HepG2 (cell line): ENCODE results near the gene TENT4B. TPM values are rescaled to one million over a fixed set of nuclear protein-coding genes. Genes with fewer than 3 reads are reported as not detected.

Experiments
- ATAC-seq: fragments of 200-7000 bp; cut with Tn5 transposase; 3 replicates; pipeline ENCODE4 v1.9.1; 2020; ENCODE audit warnings: mild to moderate bottlenecking, moderate library complexity
- BruUV-seq: library from RNA; stranded (reverse); fragments of 400-500 nt; replicated peaks from 2 replicates; lab custom pipeline; 2021; lab: Mats Ljungman, UMichigan
- CTCF ChIA-PET: fragments of 300-600 bp; formaldehyde crosslinking; extraction: SDS; loops from one replicate; lab custom pipeline; 2021; ENCODE audit warnings: low total read pairs, inconsistent platforms, low intra/inter-chr PET ratio; lab: Yijun Ruan, JAX
- POLR2A ChIA-PET: fragments of 350-600 bp; sonication (Branson Sonifier 250); formaldehyde crosslinking; loops from one replicate; lab custom pipeline; 2020; ENCODE audit warnings: antibody characterized with exemption, inconsistent platforms; lab: Yijun Ruan, JAX
- DNase-seq: peaks from one replicate; pipeline ENCODE4 v3.0.0-alpha.2; 2015; ENCODE audit warnings: low spot score
- FAIRE-seq: peaks from 3 replicates; lab custom pipeline; 2011; peaks lifted over from hg19 to GRCh38; lab: Jason Lieb, UNC
- H2AFZ ChIP-seq: one replicate; pipeline ENCODE4 v1.6.1; 2011; ENCODE audit warnings: low read length, inconsistent platforms
- H3K27ac ChIP-seq: fragments of 300-600 bp; 3 replicates; pipeline ENCODE4 v1.8.0; 2011; ENCODE audit warnings: mixed run types, mild to moderate bottlenecking, mixed read lengths, low read length, inconsistent platforms; ENCODE audit not compliant: insufficient read depth; ENCODE audit errors: extremely low read length
- H3K27me3 ChIP-seq, 2 experiments: fragments of 200-600 bp in 1 of 2; 2 replicates in 1 of 2; 3 replicates in 1 of 2; pipeline versions ENCODE4 v1.6.0 to v1.8.0; 2011; ENCODE audit warnings: low read length in 2 of 2, mild to moderate bottlenecking in 2 of 2, moderate library complexity in 2 of 2, inconsistent platforms in 1 of 2; ENCODE audit not compliant: insufficient read depth in 2 of 2, control insufficient read depth in 1 of 2
- H3K36me3 ChIP-seq, 2 experiments: fragments of 200-600 bp in 1 of 2; replicated peaks in 1 of 2; 2 replicates in 1 of 2; 3 replicates in 1 of 2; pipeline versions ENCODE4 v1.5.1 to v1.8.0; 2011; ENCODE audit warnings: low read length in 2 of 2, inconsistent platforms in 1 of 2; ENCODE audit not compliant: insufficient read depth in 2 of 2, control insufficient read depth in 1 of 2
- H3K4me1 ChIP-seq: 2 replicates; pipeline ENCODE4 v1.5.1; 2012; ENCODE audit warnings: low read length, inconsistent platforms; ENCODE audit not compliant: insufficient read depth
- H3K4me2 ChIP-seq: 2 replicates; pipeline ENCODE4 v1.6.0; 2011; ENCODE audit warnings: low read depth, low read length, inconsistent platforms
- H3K4me3 ChIP-seq, 3 experiments: fragments of 200-600 bp in 1 of 3; sonication (generic), shearing (Covaris generic) in 1 of 3; replicated peaks in 1 of 3; 2 replicates each; pipeline ENCODE4 v1.5.1; 2011 to 2016; ENCODE audit warnings: low read length in 3 of 3, inconsistent platforms in 2 of 3, low read depth in 2 of 3, mild to moderate bottlenecking in 2 of 3, control low read depth in 1 of 3, mixed read lengths in 1 of 3; ENCODE audit not compliant: insufficient read depth in 1 of 3
- H3K79me2 ChIP-seq: one replicate; pipeline ENCODE4 v1.6.1; 2011; ENCODE audit warnings: low read length, inconsistent platforms; ENCODE audit not compliant: insufficient read depth
- H3K9ac ChIP-seq: 2 replicates; pipeline ENCODE4 v1.6.0; 2011; ENCODE audit warnings: mild to moderate bottlenecking, low read depth, low read length, inconsistent platforms; ENCODE audit not compliant: insufficient read depth
- H3K9me3 ChIP-seq: 2 replicates; pipeline ENCODE4 v1.5.1; 2012; ENCODE audit warnings: mild to moderate bottlenecking, low read length
- H4K20me1 ChIP-seq: 2 replicates; pipeline ENCODE4 v1.6.0; 2011; ENCODE audit warnings: inconsistent platforms, mild to moderate bottlenecking, low read length, moderate library complexity; ENCODE audit not compliant: insufficient read depth
- MED8 ChIP-seq: sonication (generic); formaldehyde crosslinking; IDR thresholded peaks from 2 replicates; pipeline ENCODE4 v1.8.1; 2023; ENCODE audit warnings: mild to moderate bottlenecking, missing genetic modification reagents; ENCODE audit not compliant: insufficient replicate concordance
- NCOR1 ChIP-seq: fragments of 200-600 bp; sonication (generic); IDR thresholded peaks from 2 replicates; pipeline ENCODE4 v1.7.0; 2017; ENCODE audit warnings: antibody characterized with exemption, low read length, borderline replicate concordance
- REL ChIP-seq: sonication (generic); formaldehyde crosslinking; conservative IDR thresholded peaks from 2 replicates; pipeline ENCODE4 v1.8.0; 2022; ENCODE audit warnings: mild to moderate bottlenecking, missing genetic modification reagents, moderate library complexity
- SALL1 ChIP-seq: sonication (generic); formaldehyde crosslinking; IDR thresholded peaks from 2 replicates; pipeline ENCODE4 v1.8.0; 2022; ENCODE audit warnings: mild to moderate bottlenecking, missing genetic modification reagents
- SNRNP70 ChIP-seq: fragments of 200-400 bp; formaldehyde crosslinking; IDR thresholded peaks from 2 replicates; pipeline ENCODE4 v1.6.1; 2017; ENCODE audit warnings: mild to moderate bottlenecking, low read depth, low read length, moderate library complexity
- ZNF296 ChIP-seq: sonication (generic); formaldehyde crosslinking; conservative IDR thresholded peaks from 2 replicates; pipeline ENCODE4 v1.5.0; 2020; ENCODE audit warnings: mild to moderate bottlenecking, missing genetic modification reagents
- ZNF451 ChIP-seq: sonication (generic); formaldehyde crosslinking; IDR thresholded peaks from 2 replicates; pipeline ENCODE4 v1.5.0; 2020; ENCODE audit warnings: mild to moderate bottlenecking, missing genetic modification reagents
- ZNF556 ChIP-seq: sonication (generic); formaldehyde crosslinking; IDR thresholded peaks from 2 replicates; pipeline ENCODE4 v1.4.0; 2020; ENCODE audit warnings: mild to moderate bottlenecking, missing genetic modification reagents, borderline replicate concordance
- ZNF558 ChIP-seq: sonication (generic); formaldehyde crosslinking; IDR thresholded peaks from 2 replicates; pipeline ENCODE4 v1.9.0; 2022; ENCODE audit warnings: mild to moderate bottlenecking, missing genetic modification reagents, borderline replicate concordance
- ZNF777 ChIP-seq: sonication (generic); formaldehyde crosslinking; IDR thresholded peaks from 2 replicates; pipeline ENCODE4 v1.4.0; 2020; ENCODE audit warnings: missing genetic modification reagents
- WGBS: methylation state at CpG from one replicate; pipeline ENCODE4 v1.1.6; 2017; ENCODE audit warnings: low lambda C conversion rate; 5-methylcytosine and 5-hydroxymethylcytosine counted together
- in situ Hi-C: cut with HindIII; loops from 2 replicates; pipeline ENCODE4 v1.10.0; 2017; ENCODE audit warnings: low pct_unique_long_range_greater_than_20kb; ENCODE audit not compliant: extremely low pct_ligation_motif_present
- intact Hi-C: fragments of 100-400 bp; cut with micrococcal nuclease; formaldehyde crosslinking; loops from one replicate; pipeline ENCODE4 v1.10.0; 2022; ENCODE audit not compliant: unreplicated experiment
- polyA plus RNA-seq, 8 experiments: library from polyadenylated mRNA; depleted of rRNA in 3 of 8; stranded (reverse) in 7 of 8; unstranded in 1 of 8; fragments of >200 nt; fragmentation: Illumina TruSeq in 4 of 8; extraction: Trizol in 4 of 8; gene quantifications; 2 replicates each; pipeline versions ENCODE4 v1.2.1 to v1.2.3, GENCODE V29; 2011 to 2016; ENCODE audit warnings: low read depth in 4 of 8, missing spikeins in 1 of 8, mixed read lengths in 1 of 8; ENCODE audit not compliant: insufficient read depth in 1 of 8
- total RNA-seq, 5 experiments: library from RNA; depleted of rRNA; stranded (reverse); fragments of >200 nt; fragmentation: Illumina TruSeq; extraction: Trizol; gene quantifications; 2 replicates each; pipeline ENCODE4 v1.2.3, GENCODE V29; 2016; ENCODE audit warnings: low read depth in 1 of 5

Gene TENT4B
- total and polyA plus RNA-seq, 2 of the 13 experiments (the other 11 are each of a cell fraction or from before 2014, with no cell fraction given): 15.0 to 32.8 TPM

GRCh38 chr16:50276801-50277555, 123.9 kb downstream of the TENT4B start:
- no peak overlapping the region for H3K4me2 ChIP-seq
- in situ Hi-C loops: no loop called here
- no peaks in the 10 kb centered on the region for H3K79me2 ChIP-seq
- H2AFZ ChIP-seq: no peak overlapping the region
- H3K27me3 ChIP-seq: peaks cover 2 to 26% of the 10 kb centered on the region in 2 experiments; a peak in 3 of 5 replicates
- no peak overlapping the region for H3K9ac ChIP-seq
- H3K4me1 ChIP-seq: peaks cover 15% of the 10 kb centered on the region
- H4K20me1 ChIP-seq: no peaks in the 10 kb centered on the region
- FAIRE-seq (peak; percentile 40), ATAC-seq (no peak), DNase-seq (peak; percentile 72)
- no TSS peak for BruUV-seq
- H3K9me3 ChIP-seq: no peaks in the 10 kb centered on the region
- H3K36me3 ChIP-seq: no peaks in the 10 kb centered on the region
- CTCF ChIA-PET: no interaction called here
- POLR2A ChIA-PET: no interaction called here
- TF ChIP-seq REL (CRISPR knock-in tag): no peak
- H3K4me3 ChIP-seq: no peak overlapping the region
- intact Hi-C loops: no loop called here
- no peak overlapping the region for H3K27ac ChIP-seq
- WGBS: 40% methylated on average over 4 of the region's 4 CpGs

GRCh38 chr16:50278251-50278650, 125.1 kb downstream of the TENT4B start:
- no peaks in the 10 kb centered on the region for H3K36me3 ChIP-seq
- H3K27ac ChIP-seq: no peak overlapping the region
- no peak for TF ChIP-seq ZNF296 (CRISPR knock-in tag)
- no peak for TF ChIP-seq ZNF451 (CRISPR knock-in tag)
- no peak for TF ChIP-seq SALL1 (CRISPR knock-in tag)
- no peak for TF ChIP-seq MED8 (CRISPR knock-in tag)
- no peak for TF ChIP-seq ZNF556 (CRISPR knock-in tag)
- TF ChIP-seq ZNF777 (CRISPR knock-in tag): no peak
- TF ChIP-seq SNRNP70: no peak
- no peak for TF ChIP-seq NCOR1
- TF ChIP-seq ZNF558: no peak
- DNase-seq: no peak
- no TSS peak for BruUV-seq
- no peak overlapping the region for H3K4me2 ChIP-seq
- FAIRE-seq: no peak
- intact Hi-C loops: no loop called here
- 46% methylated on average over 3 of the region's 3 CpGs for WGBS
- ATAC-seq: no peak
- ChIA-PET POLR2A (interaction anchor here (0.7 kb wide), 1 partner anchor 8 kb away, joined by 3 read pairs; no protein-coding TSS in a partner anchor), CTCF (no interaction called here)
- in situ Hi-C loops: no loop called here
- no peak overlapping the region for H3K9ac ChIP-seq
- H4K20me1 ChIP-seq: no peaks in the 10 kb centered on the region
- H3K79me2 ChIP-seq: no peaks in the 10 kb centered on the region
- H3K27me3 ChIP-seq: peaks cover 2 to 18% of the 10 kb centered on the region in 2 experiments; a peak in 3 of 5 replicates
- H2AFZ ChIP-seq: no peak overlapping the region
- peaks cover 23% of the 10 kb centered on the region for H3K4me1 ChIP-seq
- no peak overlapping the region for H3K4me3 ChIP-seq
- H3K9me3 ChIP-seq: no peaks in the 10 kb centered on the region
